Measurements from ENCODE around the gene CD47. TPM values are rescaled to one million over a fixed set of nuclear protein-coding genes. Genes with fewer than 3 reads are reported as not detected.

CD47 gene
- total RNA-seq, 1 experiment from 2014 or later: 89.7 TPM

DNA sequence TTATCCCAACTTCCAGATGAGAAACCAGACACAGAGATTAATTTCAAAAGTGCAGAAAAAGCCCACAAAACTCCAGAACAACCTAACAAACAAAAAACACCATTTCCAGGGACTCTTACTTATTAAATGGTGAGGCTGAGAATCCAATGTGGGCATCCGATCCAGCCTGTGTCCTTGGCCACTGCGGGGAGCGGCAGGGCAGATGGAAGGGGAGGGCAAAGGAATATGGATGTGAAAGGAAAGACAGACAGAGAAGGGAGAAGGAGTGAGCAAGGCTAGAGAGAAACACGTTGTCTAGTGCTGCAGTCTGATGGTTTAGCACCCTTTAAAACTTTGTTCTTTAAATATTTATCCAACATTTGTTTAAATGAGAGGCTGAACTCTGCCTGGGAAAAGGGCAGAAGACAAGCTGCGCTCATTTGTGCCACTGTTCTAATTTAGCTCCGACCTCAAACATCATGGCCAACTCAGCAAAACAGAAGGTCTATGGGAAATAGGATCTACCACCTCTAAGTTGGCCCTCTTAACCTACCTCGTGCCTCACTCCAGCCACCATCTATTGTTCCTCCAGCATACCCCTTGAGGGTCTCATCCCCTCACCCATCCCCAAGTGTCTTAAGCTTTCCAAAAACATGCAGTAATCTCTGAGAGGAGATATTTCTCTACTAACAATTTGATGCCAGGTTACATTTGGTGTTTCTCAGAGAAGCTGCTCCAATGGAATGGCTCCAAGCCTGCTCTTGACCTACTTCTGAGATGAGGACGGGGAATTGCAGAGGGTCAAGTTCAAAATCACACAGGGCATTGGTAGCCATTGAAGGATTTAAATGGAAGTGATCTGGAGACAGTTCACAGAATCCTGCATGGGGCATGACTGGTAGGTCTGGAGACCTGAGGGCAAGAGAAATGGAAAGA is 77.4 kb downstream of the CD47 start:
- Histone ChIP-seq H3K4me1 (ENCODE audit: control insufficient read depth, insufficient read depth, low read length) (no peaks in the 10 kb centered on the region), H3K27me3 (ENCODE audit: control insufficient read depth, insufficient read depth, low read length) (no peaks in the 10 kb centered on the region; the same call in 1 of the 2 replicates), H3K4me3 (ENCODE audit: low read depth in 2 of 2, low read length in 2 of 2) (no peak overlapping the region), H3K9me3 (ENCODE audit: control insufficient read depth, insufficient read depth, low read depth, low read length) (no peaks in the 10 kb centered on the region), H3K36me3 (ENCODE audit: control insufficient read depth, insufficient read depth, low read length) (no peaks in the 10 kb centered on the region), H3K27ac (ENCODE audit: low read length) (no peak overlapping the region)
- CTCF ChIA-PET: no interaction called here
- no peak for DNase-seq (ENCODE audit: low read depth, low spot score)
- intact Hi-C loops (cut with micrococcal nuclease; ENCODE audit: unreplicated experiment): no loop called here
- POLR2A ChIA-PET: no interaction called here
- in situ Hi-C loops (cut with HindIII; ENCODE audit: low pct_unique_long_range_greater_than_20kb, low sequenced_read_pairs): no loop called here
- no peak for TF ChIP-seq POLR2AphosphoS5 (IDR thresholded peaks at IDR 0.05; ENCODE audit: low read depth, low read length)
- TF ChIP-seq TCF7L2 (IDR thresholded peaks at IDR 0.05; ENCODE audit: low read depth, low read length): no peak
- TF ChIP-seq, protein P1, sequence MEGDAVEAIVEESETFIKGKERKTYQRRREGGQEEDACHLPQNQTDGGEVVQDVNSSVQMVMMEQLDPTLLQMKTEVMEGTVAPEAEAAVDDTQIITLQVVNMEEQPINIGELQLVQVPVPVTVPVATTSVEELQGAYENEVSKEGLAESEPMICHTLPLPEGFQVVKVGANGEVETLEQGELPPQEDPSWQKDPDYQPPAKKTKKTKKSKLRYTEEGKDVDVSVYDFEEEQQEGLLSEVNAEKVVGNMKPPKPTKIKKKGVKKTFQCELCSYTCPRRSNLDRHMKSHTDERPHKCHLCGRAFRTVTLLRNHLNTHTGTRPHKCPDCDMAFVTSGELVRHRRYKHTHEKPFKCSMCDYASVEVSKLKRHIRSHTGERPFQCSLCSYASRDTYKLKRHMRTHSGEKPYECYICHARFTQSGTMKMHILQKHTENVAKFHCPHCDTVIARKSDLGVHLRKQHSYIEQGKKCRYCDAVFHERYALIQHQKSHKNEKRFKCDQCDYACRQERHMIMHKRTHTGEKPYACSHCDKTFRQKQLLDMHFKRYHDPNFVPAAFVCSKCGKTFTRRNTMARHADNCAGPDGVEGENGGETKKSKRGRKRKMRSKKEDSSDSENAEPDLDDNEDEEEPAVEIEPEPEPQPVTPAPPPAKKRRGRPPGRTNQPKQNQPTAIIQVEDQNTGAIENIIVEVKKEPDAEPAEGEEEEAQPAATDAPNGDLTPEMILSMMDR (IDR thresholded peaks at IDR 0.05): no peak
- TF ChIP-seq, protein P2, sequence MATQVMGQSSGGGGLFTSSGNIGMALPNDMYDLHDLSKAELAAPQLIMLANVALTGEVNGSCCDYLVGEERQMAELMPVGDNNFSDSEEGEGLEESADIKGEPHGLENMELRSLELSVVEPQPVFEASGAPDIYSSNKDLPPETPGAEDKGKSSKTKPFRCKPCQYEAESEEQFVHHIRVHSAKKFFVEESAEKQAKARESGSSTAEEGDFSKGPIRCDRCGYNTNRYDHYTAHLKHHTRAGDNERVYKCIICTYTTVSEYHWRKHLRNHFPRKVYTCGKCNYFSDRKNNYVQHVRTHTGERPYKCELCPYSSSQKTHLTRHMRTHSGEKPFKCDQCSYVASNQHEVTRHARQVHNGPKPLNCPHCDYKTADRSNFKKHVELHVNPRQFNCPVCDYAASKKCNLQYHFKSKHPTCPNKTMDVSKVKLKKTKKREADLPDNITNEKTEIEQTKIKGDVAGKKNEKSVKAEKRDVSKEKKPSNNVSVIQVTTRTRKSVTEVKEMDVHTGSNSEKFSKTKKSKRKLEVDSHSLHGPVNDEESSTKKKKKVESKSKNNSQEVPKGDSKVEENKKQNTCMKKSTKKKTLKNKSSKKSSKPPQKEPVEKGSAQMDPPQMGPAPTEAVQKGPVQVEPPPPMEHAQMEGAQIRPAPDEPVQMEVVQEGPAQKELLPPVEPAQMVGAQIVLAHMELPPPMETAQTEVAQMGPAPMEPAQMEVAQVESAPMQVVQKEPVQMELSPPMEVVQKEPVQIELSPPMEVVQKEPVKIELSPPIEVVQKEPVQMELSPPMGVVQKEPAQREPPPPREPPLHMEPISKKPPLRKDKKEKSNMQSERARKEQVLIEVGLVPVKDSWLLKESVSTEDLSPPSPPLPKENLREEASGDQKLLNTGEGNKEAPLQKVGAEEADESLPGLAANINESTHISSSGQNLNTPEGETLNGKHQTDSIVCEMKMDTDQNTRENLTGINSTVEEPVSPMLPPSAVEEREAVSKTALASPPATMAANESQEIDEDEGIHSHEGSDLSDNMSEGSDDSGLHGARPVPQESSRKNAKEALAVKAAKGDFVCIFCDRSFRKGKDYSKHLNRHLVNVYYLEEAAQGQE (IDR thresholded peaks at IDR 0.05; ENCODE audit: insufficient read depth in 1 of 2, low read depth in 2 of 2, low read length in 1 of 2): no peak
- no peak for TF ChIP-seq SIN3A (IDR thresholded peaks at IDR 0.05; ENCODE audit: borderline replicate concordance, insufficient read depth, low read depth, low read length)
- no peak for ATAC-seq
- BruUV-seq (replicated peaks): no TSS peak

DNA sequence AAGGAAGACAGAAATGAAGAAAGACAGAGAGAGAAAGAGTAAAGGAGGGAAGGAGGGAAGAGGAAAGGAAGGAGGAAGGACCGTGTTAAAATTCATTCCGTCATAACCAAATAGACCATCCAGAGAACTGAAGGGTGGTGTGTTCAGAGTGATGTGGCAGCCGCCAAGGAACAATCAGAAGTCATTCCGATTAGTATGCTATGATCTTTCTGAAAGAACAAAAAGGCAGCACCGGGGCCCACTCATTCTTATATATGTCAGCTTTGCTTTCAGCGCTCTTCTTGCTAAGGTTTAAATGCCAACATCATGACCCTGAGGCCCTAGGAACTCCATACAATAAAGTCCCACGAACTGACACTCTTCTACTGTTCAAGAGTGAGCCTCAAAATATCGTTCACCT is 78.5 kb downstream of the CD47 start:
- in situ Hi-C loops (cut with HindIII; ENCODE audit: low pct_unique_long_range_greater_than_20kb, low sequenced_read_pairs) (no loop called here), intact Hi-C loops (cut with micrococcal nuclease; ENCODE audit: unreplicated experiment) (no loop called here)
- no peak for ATAC-seq
- Histone ChIP-seq H3K4me3 (ENCODE audit: low read depth in 2 of 2, low read length in 2 of 2) (no peak overlapping the region), H3K27me3 (ENCODE audit: control insufficient read depth, insufficient read depth, low read length) (no peaks in the 10 kb centered on the region), H3K4me1 (ENCODE audit: control insufficient read depth, insufficient read depth, low read length) (no peaks in the 10 kb centered on the region), H3K27ac (ENCODE audit: low read length) (no peak overlapping the region), H3K9me3 (ENCODE audit: control insufficient read depth, insufficient read depth, low read depth, low read length) (no peaks in the 10 kb centered on the region), H3K36me3 (ENCODE audit: control insufficient read depth, insufficient read depth, low read length) (no peaks in the 10 kb centered on the region)
- BruUV-seq (replicated peaks): no TSS peak
- CTCF ChIA-PET: no interaction called here
- POLR2A ChIA-PET: no interaction called here
- TF ChIP-seq, protein P2 (IDR thresholded peaks at IDR 0.05; ENCODE audit: insufficient read depth in 1 of 2, low read depth in 2 of 2, low read length in 1 of 2): no peak
- TF ChIP-seq, protein P1 (IDR thresholded peaks at IDR 0.05): no peak
- TF ChIP-seq SIN3A (IDR thresholded peaks at IDR 0.05; ENCODE audit: borderline replicate concordance, insufficient read depth, low read depth, low read length): no peak
- TF ChIP-seq POLR2AphosphoS5 (IDR thresholded peaks at IDR 0.05; ENCODE audit: low read depth, low read length): no peak
- no peak for TF ChIP-seq TCF7L2 (IDR thresholded peaks at IDR 0.05; ENCODE audit: low read depth, low read length)
- DNase-seq (ENCODE audit: low read depth, low spot score): no peak

Measured in Panc1 (cell line).